Measurements from ENCODE around the gene TTC12.

DNA sequence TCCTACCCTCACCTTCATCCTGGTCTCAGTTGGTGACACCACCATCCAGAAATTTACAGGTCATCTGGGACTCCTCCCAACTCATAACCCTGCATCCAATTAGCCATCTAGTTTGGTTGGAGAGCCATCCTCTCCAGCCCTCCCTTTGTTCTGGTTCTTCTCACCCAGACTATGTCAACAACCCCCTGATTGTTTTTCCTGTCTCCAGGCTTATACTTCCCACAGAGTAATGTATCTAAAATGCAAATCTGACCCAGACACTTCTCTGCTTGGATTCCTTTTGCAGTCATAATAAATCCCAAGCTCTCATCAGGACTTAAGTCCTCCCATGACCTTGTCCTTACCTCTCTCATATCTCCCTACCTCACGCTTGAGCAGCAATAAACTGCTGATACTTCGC is 3.0 kb downstream of the TTC12 start:
- TF ChIP-seq GATA1 (IDR thresholded peaks at IDR 0.05; ENCODE audit: low read depth, low read length) (no peak), POLR2A (IDR thresholded peaks at IDR 0.05; ENCODE audit: low read length) (no peak)
